GM23338 (cell line): ENCODE data around the gene PDE1C. TPM values are rescaled to one million over a fixed set of nuclear protein-coding genes. Genes with fewer than 3 reads are reported as not detected.

ENCODE experiments used
- ATAC-seq: fragments of 200-7000 bp; cut with Tn5 transposase; 3 replicates; pipeline ENCODE4 v1.9.1; 2020
- DNase-seq: peaks from one replicate; pipeline ENCODE4 v3.0.0-alpha.2; 2015; ENCODE audit warnings: low spot score
- H2AFZ ChIP-seq: fragments of 200-600 bp; sonication (generic); 2 replicates; pipeline ENCODE4 v1.8.0; 2016; ENCODE audit warnings: antibody characterized with exemption, mild to moderate bottlenecking, moderate library complexity
- H3F3A ChIP-seq: fragments of 200-600 bp; sonication (generic); replicated peaks from 2 replicates; pipeline ENCODE4 v1.8.0; 2017; ENCODE audit warnings: antibody characterized with exemption, mixed run types, low read depth
- H3K27ac ChIP-seq: fragments of 200-600 bp; sonication (generic); 2 replicates; pipeline ENCODE4 v1.6.1; 2016; ENCODE audit warnings: low read depth
- H3K27me3 ChIP-seq: fragments of 200-600 bp; sonication (generic); 2 replicates; pipeline ENCODE4 v1.8.0; 2016; ENCODE audit warnings: mild to moderate bottlenecking, mixed run types, moderate library complexity; ENCODE audit not compliant: insufficient read depth
- H3K36me3 ChIP-seq: fragments of 200-600 bp; sonication (generic); 2 replicates; pipeline ENCODE4 v1.8.0; 2016; ENCODE audit warnings: mild to moderate bottlenecking; ENCODE audit not compliant: insufficient read depth
- H3K4me1 ChIP-seq: fragments of 200-600 bp; sonication (generic); 2 replicates; pipeline ENCODE4 v1.8.0; 2016; ENCODE audit warnings: mild to moderate bottlenecking, moderate library complexity; ENCODE audit not compliant: insufficient read depth
- H3K4me2 ChIP-seq: fragments of 200-600 bp; sonication (generic); 2 replicates; pipeline ENCODE4 v1.7.1; 2017; ENCODE audit warnings: mixed run types
- H3K4me3 ChIP-seq: fragments of 200-600 bp; sonication (generic); 2 replicates; pipeline ENCODE4 v1.6.1; 2016; ENCODE audit warnings: mixed run types
- H3K79me2 ChIP-seq: fragments of 200-600 bp; sonication (generic); replicated peaks from 2 replicates; pipeline ENCODE4 v1.8.0; 2017; ENCODE audit warnings: mild to moderate bottlenecking; ENCODE audit not compliant: insufficient read depth
- H3K9me2 ChIP-seq: fragments of 200-600 bp; sonication (generic); 2 replicates; pipeline ENCODE4 v1.8.0; 2017; ENCODE audit not compliant: insufficient read depth
- H4K20me1 ChIP-seq: fragments of 200-600 bp; sonication (generic); replicated peaks from 2 replicates; pipeline ENCODE4 v1.8.0; 2017; ENCODE audit warnings: mild to moderate bottlenecking; ENCODE audit not compliant: insufficient read depth
- H3K27ac Mint-ChIP-seq: 2 replicates; pipeline ENCODE4 v1.8.0; 2020; ENCODE audit warnings: inconsistent platforms, mild to moderate bottlenecking, moderate library complexity, mixed read lengths
- H3K27me3 Mint-ChIP-seq: 3 replicates; pipeline ENCODE4 v1.8.0; 2022; ENCODE audit warnings: low read depth, mild to moderate bottlenecking, moderate library complexity, mixed read lengths, inconsistent platforms; ENCODE audit not compliant: insufficient read depth, poor library complexity
- H3K36me3 Mint-ChIP-seq: 3 replicates; pipeline ENCODE4 v1.8.0; 2021; ENCODE audit warnings: low read depth, mild to moderate bottlenecking, inconsistent platforms, moderate library complexity, mixed read lengths
- H3K4me1 Mint-ChIP-seq: 3 replicates; pipeline ENCODE4 v1.8.0; 2020; ENCODE audit warnings: mild to moderate bottlenecking, inconsistent platforms, mixed read lengths
- H3K4me3 Mint-ChIP-seq: 3 replicates; pipeline ENCODE4 v1.8.0; 2021; ENCODE audit warnings: moderate library complexity, mild to moderate bottlenecking, inconsistent platforms, mixed read lengths
- H3K9me3 Mint-ChIP-seq: 3 replicates; pipeline ENCODE4 v1.8.0; 2020; ENCODE audit warnings: moderate library complexity, mild to moderate bottlenecking, inconsistent platforms, mixed read lengths
- CREB1 ChIP-seq: fragments of 250-450 bp; sonication (Bioruptor Pico); IDR thresholded peaks from 2 replicates; pipeline ENCODE4 v1.5.0; 2020; ENCODE audit warnings: low read depth, mild to moderate bottlenecking, moderate library complexity
- EZH2 ChIP-seq: fragments of 200-600 bp; sonication (generic); IDR thresholded peaks from one replicate; pipeline ENCODE4 v1.8.0; 2017; ENCODE audit warnings: antibody characterized with exemption, mild to moderate bottlenecking, low read depth; ENCODE audit not compliant: unreplicated experiment
- EZH2phosphoT487 ChIP-seq: fragments of 200-600 bp; sonication (generic); IDR thresholded peaks from one replicate; pipeline ENCODE4 v1.8.1; 2018; ENCODE audit warnings: antibody characterized with exemption; ENCODE audit not compliant: unreplicated experiment
- JUNB ChIP-seq: IDR thresholded peaks from one replicate; pipeline ENCODE4 v1.6.1; 2016; ENCODE audit warnings: antibody characterized with exemption; ENCODE audit not compliant: unreplicated experiment
- NANOG ChIP-seq: IDR thresholded peaks from 2 replicates; pipeline ENCODE4 v1.6.1; 2016; ENCODE audit warnings: antibody characterized with exemption, borderline replicate concordance
- POLR2AphosphoS5 ChIP-seq: IDR thresholded peaks from 2 replicates; pipeline ENCODE4 v1.6.1; 2016; ENCODE audit warnings: antibody characterized with exemption, low read depth
- STAT1 ChIP-seq: IDR thresholded peaks from one replicate; pipeline ENCODE4 v1.6.1; 2016; ENCODE audit warnings: antibody characterized with exemption; ENCODE audit not compliant: unreplicated experiment
- ZNF331 ChIP-seq: fragments of 250-450 bp; sonication (Bioruptor Pico); IDR thresholded peaks from 2 replicates; pipeline ENCODE4 v1.5.0; 2020; ENCODE audit warnings: low read depth, mild to moderate bottlenecking, moderate library complexity
- polyA plus RNA-seq: library from polyadenylated mRNA; unstranded; fragments of >200 nt; fragmentation: Nextera tagmentation; extraction: Ambion mirVana; gene quantifications from 2 replicates; pipeline ENCODE4 v1.2.1, GENCODE V29; 2016
- total RNA-seq: library from RNA; depleted of rRNA; stranded (reverse); fragments of >200 nt; shearing (Covaris generic); gene quantifications from 2 replicates; pipeline ENCODE4 v1.2.3, GENCODE V29; 2014
- TF ChIP-seq, protein P1 (sequence below): IDR thresholded peaks from one replicate; pipeline ENCODE4 v1.6.1; 2018; ENCODE audit warnings: antibody characterized with exemption; ENCODE audit not compliant: unreplicated experiment
- TF ChIP-seq, protein P2 (sequence below): IDR thresholded peaks from 2 replicates; pipeline ENCODE4 v1.6.1; 2016; ENCODE audit warnings: antibody characterized with exemption
- TF ChIP-seq, protein P3 (sequence below), 2 experiments: fragments of 200-600 bp in 1 of 2; sonication (generic) in 1 of 2; conservative IDR thresholded peaks; 2 replicates each; pipeline versions ENCODE4 v1.5.1 to v1.6.1; 2016 to 2017; ENCODE audit warnings: antibody characterized with exemption in 2 of 2, low read depth in 2 of 2, mild to moderate bottlenecking in 2 of 2, moderate library complexity in 1 of 2

Gene PDE1C
- total and polyA plus RNA-seq, 2 experiments from 2014 or later = 0.28 TPM; not detected in 1

DNA sequence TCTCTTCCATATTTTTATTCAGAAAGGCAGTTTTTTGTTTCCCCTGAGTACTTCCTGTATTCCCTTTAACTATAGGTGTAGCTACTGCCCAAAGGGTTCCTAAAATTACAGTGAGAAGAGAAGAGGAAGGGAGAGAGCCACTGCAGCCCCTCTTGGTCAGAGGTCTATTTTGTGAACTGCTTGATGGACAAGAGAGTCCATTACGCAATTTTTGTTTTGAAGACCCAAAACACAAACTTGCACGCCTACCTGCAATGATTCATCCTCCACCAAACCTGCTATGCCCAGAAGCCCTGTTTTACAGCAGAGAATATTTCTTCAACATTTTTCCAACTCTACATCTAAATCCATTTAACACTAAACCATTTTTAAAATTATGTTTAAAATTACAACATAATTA, 75.1 kb downstream of the PDE1C start (continued):
- TF ChIP-seq, protein P1, sequence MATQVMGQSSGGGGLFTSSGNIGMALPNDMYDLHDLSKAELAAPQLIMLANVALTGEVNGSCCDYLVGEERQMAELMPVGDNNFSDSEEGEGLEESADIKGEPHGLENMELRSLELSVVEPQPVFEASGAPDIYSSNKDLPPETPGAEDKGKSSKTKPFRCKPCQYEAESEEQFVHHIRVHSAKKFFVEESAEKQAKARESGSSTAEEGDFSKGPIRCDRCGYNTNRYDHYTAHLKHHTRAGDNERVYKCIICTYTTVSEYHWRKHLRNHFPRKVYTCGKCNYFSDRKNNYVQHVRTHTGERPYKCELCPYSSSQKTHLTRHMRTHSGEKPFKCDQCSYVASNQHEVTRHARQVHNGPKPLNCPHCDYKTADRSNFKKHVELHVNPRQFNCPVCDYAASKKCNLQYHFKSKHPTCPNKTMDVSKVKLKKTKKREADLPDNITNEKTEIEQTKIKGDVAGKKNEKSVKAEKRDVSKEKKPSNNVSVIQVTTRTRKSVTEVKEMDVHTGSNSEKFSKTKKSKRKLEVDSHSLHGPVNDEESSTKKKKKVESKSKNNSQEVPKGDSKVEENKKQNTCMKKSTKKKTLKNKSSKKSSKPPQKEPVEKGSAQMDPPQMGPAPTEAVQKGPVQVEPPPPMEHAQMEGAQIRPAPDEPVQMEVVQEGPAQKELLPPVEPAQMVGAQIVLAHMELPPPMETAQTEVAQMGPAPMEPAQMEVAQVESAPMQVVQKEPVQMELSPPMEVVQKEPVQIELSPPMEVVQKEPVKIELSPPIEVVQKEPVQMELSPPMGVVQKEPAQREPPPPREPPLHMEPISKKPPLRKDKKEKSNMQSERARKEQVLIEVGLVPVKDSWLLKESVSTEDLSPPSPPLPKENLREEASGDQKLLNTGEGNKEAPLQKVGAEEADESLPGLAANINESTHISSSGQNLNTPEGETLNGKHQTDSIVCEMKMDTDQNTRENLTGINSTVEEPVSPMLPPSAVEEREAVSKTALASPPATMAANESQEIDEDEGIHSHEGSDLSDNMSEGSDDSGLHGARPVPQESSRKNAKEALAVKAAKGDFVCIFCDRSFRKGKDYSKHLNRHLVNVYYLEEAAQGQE = no peak
- no peak for TF ChIP-seq JUNB
- no peak for TF ChIP-seq EZH2phosphoT487
- no peak for TF ChIP-seq EZH2

DNA sequence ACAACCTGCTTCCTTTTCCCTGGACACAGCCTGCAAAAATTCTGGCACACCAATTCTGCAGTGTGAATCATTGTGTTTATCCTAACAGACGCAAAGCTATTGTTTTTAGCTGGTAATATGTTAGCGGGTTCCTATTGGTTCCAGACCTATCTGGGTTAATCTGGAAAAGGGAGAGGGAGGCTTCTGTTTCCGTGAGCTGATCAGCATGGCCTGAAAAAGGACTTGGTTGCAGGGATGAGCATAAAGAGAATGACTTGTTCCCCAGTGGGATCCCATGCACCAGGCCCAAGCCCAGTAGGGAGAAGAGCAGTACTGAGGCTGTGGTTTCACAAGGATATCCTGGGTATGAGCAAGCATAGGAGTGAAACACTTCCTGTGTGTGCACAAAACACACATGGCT, 78.4 kb downstream of the PDE1C start:
- no peaks in the 10 kb centered on the region for H3F3A ChIP-seq
- H3K27me3 ChIP-seq = no peaks in the 10 kb centered on the region
- no peak overlapping the region for H3K4me3 ChIP-seq
- Mint-ChIP-seq H3K27ac (no peak overlapping the region), H3K36me3 (no peaks in the 10 kb centered on the region), H3K4me1 (no peaks in the 10 kb centered on the region), H3K9me3 (no peaks in the 10 kb centered on the region), H3K27me3 (peaks cover 2% of the 10 kb centered on the region), H3K4me3 (no peak overlapping the region)
- H3K4me1 ChIP-seq = 0 out of 2 replicates have a peak, but pooled peaks cover 3% of the 10 kb centered on the region
- no peaks in the 10 kb centered on the region for H3K36me3 ChIP-seq
- TF ChIP-seq, protein P2, sequence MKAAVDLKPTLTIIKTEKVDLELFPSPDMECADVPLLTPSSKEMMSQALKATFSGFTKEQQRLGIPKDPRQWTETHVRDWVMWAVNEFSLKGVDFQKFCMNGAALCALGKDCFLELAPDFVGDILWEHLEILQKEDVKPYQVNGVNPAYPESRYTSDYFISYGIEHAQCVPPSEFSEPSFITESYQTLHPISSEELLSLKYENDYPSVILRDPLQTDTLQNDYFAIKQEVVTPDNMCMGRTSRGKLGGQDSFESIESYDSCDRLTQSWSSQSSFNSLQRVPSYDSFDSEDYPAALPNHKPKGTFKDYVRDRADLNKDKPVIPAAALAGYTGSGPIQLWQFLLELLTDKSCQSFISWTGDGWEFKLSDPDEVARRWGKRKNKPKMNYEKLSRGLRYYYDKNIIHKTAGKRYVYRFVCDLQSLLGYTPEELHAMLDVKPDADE = no peak
- TF ChIP-seq STAT1 (no peak), NANOG (no peak), EZH2phosphoT487 (no peak), POLR2AphosphoS5 (no peak), ZNF331 (CRISPR knock-in tag) (no peak)
- H2AFZ ChIP-seq = no peak overlapping the region
- H4K20me1 ChIP-seq = no peaks in the 10 kb centered on the region
- H3K27ac ChIP-seq = no peak overlapping the region
- DNase-seq (no peak), ATAC-seq (no peak)
- no peaks in the 10 kb centered on the region for H3K9me2 ChIP-seq
- no peaks in the 10 kb centered on the region for H3K79me2 ChIP-seq
- no peak overlapping the region for H3K4me2 ChIP-seq

DNA sequence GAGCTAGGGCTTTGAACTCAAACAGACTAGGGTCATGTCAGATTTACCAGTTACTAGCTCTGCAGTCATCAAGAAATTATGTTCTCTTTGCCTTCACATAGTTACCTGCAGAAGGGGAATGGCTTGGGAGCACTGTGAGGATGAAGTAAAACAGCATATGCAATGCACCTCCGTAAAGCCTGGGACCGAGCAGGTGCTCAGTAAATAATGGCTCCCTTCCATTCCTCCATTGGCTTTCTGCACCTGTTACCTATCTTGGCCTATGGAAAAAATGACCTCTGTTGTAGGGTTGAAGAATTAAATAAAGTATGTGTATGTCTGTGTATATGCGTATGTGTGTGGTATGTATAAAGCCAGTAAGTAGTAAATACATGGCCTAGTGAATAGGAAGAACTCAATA, 78.8 kb downstream of the PDE1C start:
- Mint-ChIP-seq H3K27me3 (peaks cover under 1% of the 10 kb centered on the region), H3K36me3 (no peaks in the 10 kb centered on the region), H3K9me3 (no peaks in the 10 kb centered on the region), H3K4me3 (no peak overlapping the region), H3K4me1 (no peaks in the 10 kb centered on the region), H3K27ac (no peak overlapping the region)
- H3K79me2 ChIP-seq = no peaks in the 10 kb centered on the region
- no peak overlapping the region for H3K4me3 ChIP-seq
- no peak overlapping the region for H3K4me2 ChIP-seq
- H2AFZ ChIP-seq = no peak overlapping the region
- DNase-seq (no peak), ATAC-seq (no peak)
- no peaks in the 10 kb centered on the region for H3K36me3 ChIP-seq
- H3K4me1 ChIP-seq = 0 out of 2 replicates have a peak, but pooled peaks cover 3% of the 10 kb centered on the region
- no peaks in the 10 kb centered on the region for H3F3A ChIP-seq
- H3K27ac ChIP-seq = no peak overlapping the region
- no peaks in the 10 kb centered on the region for H4K20me1 ChIP-seq
- H3K9me2 ChIP-seq = no peaks in the 10 kb centered on the region
- H3K27me3 ChIP-seq = no peaks in the 10 kb centered on the region
- no peak for TF ChIP-seq STAT1
- no peak for TF ChIP-seq CREB1
- TF ChIP-seq, protein P3, sequence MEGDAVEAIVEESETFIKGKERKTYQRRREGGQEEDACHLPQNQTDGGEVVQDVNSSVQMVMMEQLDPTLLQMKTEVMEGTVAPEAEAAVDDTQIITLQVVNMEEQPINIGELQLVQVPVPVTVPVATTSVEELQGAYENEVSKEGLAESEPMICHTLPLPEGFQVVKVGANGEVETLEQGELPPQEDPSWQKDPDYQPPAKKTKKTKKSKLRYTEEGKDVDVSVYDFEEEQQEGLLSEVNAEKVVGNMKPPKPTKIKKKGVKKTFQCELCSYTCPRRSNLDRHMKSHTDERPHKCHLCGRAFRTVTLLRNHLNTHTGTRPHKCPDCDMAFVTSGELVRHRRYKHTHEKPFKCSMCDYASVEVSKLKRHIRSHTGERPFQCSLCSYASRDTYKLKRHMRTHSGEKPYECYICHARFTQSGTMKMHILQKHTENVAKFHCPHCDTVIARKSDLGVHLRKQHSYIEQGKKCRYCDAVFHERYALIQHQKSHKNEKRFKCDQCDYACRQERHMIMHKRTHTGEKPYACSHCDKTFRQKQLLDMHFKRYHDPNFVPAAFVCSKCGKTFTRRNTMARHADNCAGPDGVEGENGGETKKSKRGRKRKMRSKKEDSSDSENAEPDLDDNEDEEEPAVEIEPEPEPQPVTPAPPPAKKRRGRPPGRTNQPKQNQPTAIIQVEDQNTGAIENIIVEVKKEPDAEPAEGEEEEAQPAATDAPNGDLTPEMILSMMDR (conservative IDR thresholded peaks at IDR 0.05; ENCODE audit: low read depth in 2 of 2) = no peak
